OCI-LY3 (cell line): ENCODE measurements around the gene NKTR.

Source experiments
- H2AFZ ChIP-seq: fragments of 200-600, 300-600 bp; shearing (Covaris generic); 2 replicates; pipeline ENCODE4 v1.6.0; 2014; ENCODE audit warnings: antibody characterized with exemption, low read depth, low read length
- H3K27ac ChIP-seq: fragments of 200-600, 300-600 bp; sonication (generic); 2 replicates; pipeline ENCODE4 v1.5.1; 2014; ENCODE audit warnings: mild to moderate bottlenecking, low read length, moderate library complexity, mixed read lengths
- H3K27me3 ChIP-seq: fragments of 200-600, 300-600 bp; sonication (generic); 2 replicates; pipeline ENCODE4 v1.6.1; 2014; ENCODE audit warnings: low read depth, low read length, mixed read lengths
- H3K36me3 ChIP-seq: fragments of 200-600, 300-600 bp; sonication (generic); replicated peaks from 2 replicates; pipeline ENCODE3; 2014; ENCODE audit warnings: low read depth, low read length, mixed read lengths
- H3K4me1 ChIP-seq: fragments of 300-600, 200-600 bp; sonication (generic); 2 replicates; pipeline ENCODE4 v1.6.1; 2014; ENCODE audit warnings: low read length, mixed read lengths
- H3K4me2 ChIP-seq: fragments of 200-600, 300-600 bp; sonication (generic); 2 replicates; pipeline ENCODE4 v1.6.1; 2014; ENCODE audit warnings: low read length, mixed read lengths
- H3K4me3 ChIP-seq: fragments of 300-600, 200-600 bp; sonication (generic); 2 replicates; pipeline ENCODE4 v1.5.1; 2014; ENCODE audit warnings: antibody characterized with exemption, mild to moderate bottlenecking, low read length, moderate library complexity
- H3K79me2 ChIP-seq: fragments of 300-600, 200-600 bp; shearing (Covaris generic); 2 replicates; pipeline ENCODE4 v1.6.1; 2014; ENCODE audit warnings: mild to moderate bottlenecking, low read length, mixed read lengths
- H3K9ac ChIP-seq: fragments of 300-600, 200-600 bp; shearing (Covaris generic); 2 replicates; pipeline ENCODE4 v1.6.0; 2014; ENCODE audit warnings: mild to moderate bottlenecking, low read length, moderate library complexity
- H3K9me3 ChIP-seq: fragments of 200-600, 300-600 bp; shearing (Covaris generic); 2 replicates; pipeline ENCODE4 v1.6.1; 2014; ENCODE audit warnings: low read length, mixed read lengths; ENCODE audit not compliant: insufficient read depth
- H4K20me1 ChIP-seq: fragments of 200-600, 300-600 bp; sonication (generic); 2 replicates; pipeline ENCODE4 v1.6.1; 2016; ENCODE audit warnings: low read length, mixed read lengths; ENCODE audit not compliant: insufficient read depth
- CTCF ChIP-seq: fragments of 200-600, 300-600 bp; sonication (generic); IDR thresholded peaks from 2 replicates; pipeline ENCODE4 v1.5.1; 2014; ENCODE audit warnings: antibody characterized with exemption, low read length, low read depth
- EZH2phosphoT487 ChIP-seq: fragments of 200-600 bp; shearing (Covaris generic); IDR thresholded peaks from 2 replicates; pipeline ENCODE4 v1.6.1; 2018; ENCODE audit warnings: antibody characterized with exemption, mixed run types, low read depth

Gene NKTR

GRCh38 chr3:42656680-42657610 is 56.5 kb downstream of the NKTR start:
- no peak overlapping the region for H3K27ac ChIP-seq
- H3K36me3 ChIP-seq: no peaks in the 10 kb centered on the region
- H4K20me1 ChIP-seq: no peaks in the 10 kb centered on the region; the same call in 1 of the 2 replicates
- no peak overlapping the region for H2AFZ ChIP-seq
- H3K79me2 ChIP-seq: no peaks in the 10 kb centered on the region
- no peak overlapping the region for H3K4me3 ChIP-seq
- no peak overlapping the region for H3K9ac ChIP-seq
- H3K4me1 ChIP-seq: peaks cover 26% of the 10 kb centered on the region
- H3K27me3 ChIP-seq: no peaks in the 10 kb centered on the region
- no peak overlapping the region for H3K4me2 ChIP-seq
- no peaks in the 10 kb centered on the region for H3K9me3 ChIP-seq
- no peak for TF ChIP-seq EZH2phosphoT487
- TF ChIP-seq CTCF: no peak

- no peaks in the 10 kb centered on the region for H3K27me3 ChIP-seq
- no peak overlapping the region for H3K4me3 ChIP-seq
- H3K9me3 ChIP-seq: no peaks in the 10 kb centered on the region
- H3K79me2 ChIP-seq: no peaks in the 10 kb centered on the region
- no peak overlapping the region for H3K27ac ChIP-seq
- H3K4me1 ChIP-seq: peaks cover 19% of the 10 kb centered on the region
- no peak overlapping the region for H3K9ac ChIP-seq
- no peak for TF ChIP-seq CTCF
- TF ChIP-seq EZH2phosphoT487: no peak
- no peaks in the 10 kb centered on the region for H3K36me3 ChIP-seq
- no peaks in the 10 kb centered on the region; the same call in 1 of the 2 replicates for H4K20me1 ChIP-seq
- no peak overlapping the region for H2AFZ ChIP-seq
- no peak overlapping the region for H3K4me2 ChIP-seq
Observed at GRCh38 chr3:42657675-42658074, 57.2 kb downstream of the NKTR start.

GRCh38 chr3:42658091-42658770 is 57.7 kb downstream of the NKTR start:
- H3K4me3 ChIP-seq: no peak overlapping the region

More at GRCh38 chr3:42658091-42658770, 57.7 kb downstream of the NKTR start:
- Histone ChIP-seq H3K27ac (no peak overlapping the region), H3K36me3 (no peaks in the 10 kb centered on the region), H3K4me1 (peaks cover 14% of the 10 kb centered on the region), H2AFZ (no peak overlapping the region), H3K4me2 (no peak overlapping the region), H3K9me3 (no peaks in the 10 kb centered on the region), H3K79me2 (no peaks in the 10 kb centered on the region), H3K9ac (no peak overlapping the region), H3K27me3 (no peaks in the 10 kb centered on the region), H4K20me1 (no peaks in the 10 kb centered on the region; the same call in 1 of the 2 replicates)
- TF ChIP-seq CTCF: no peak
- no peak for TF ChIP-seq EZH2phosphoT487
